Activated CD8-positive, alpha-beta memory T cell treated with anti-CD3 and anti-CD28 coated beads, Interleukin-2, amount 50 U/mL, for 1 hour (primary cell): Measurements from ENCODE around the gene STAT5B.
"Not testable (repeated sequence)": the region's sequence is repeated elsewhere in the genome, so short reads cannot be mapped to it uniquely, and the experiment has no call there.

Experiments
- DNase-seq: peaks from one replicate; pipeline ENCODE4 v3.0.0-alpha.2; 2020; ENCODE audit errors: extremely low read depth

The STAT5B gene

DNA sequence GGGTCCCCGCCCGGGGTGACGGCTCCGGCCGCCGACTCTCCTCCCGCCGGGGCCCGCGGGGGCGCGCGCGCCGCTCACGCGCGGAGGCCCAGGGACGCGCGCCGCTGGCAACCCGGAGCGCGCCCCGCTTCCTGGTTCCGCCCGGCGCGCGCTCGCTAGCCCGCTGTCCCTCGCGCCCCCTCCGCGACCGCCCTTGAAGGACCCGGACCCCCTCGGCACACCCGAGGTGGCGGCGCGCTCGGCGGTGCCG, at the start of gene STAT5B:
TSS of gene STAT5B (minus strand) at position 33 of the 250 bp plus-strand sequence. CDS start 44,264 bp downstream, outside the sequence.
- DNase-seq, result no peak

GRCh38 chr17:42325026-42325425, 48.8 kb upstream of the STAT5B start:
- no peak for DNase-seq

- DNase-seq, result no peak
Observed at GRCh38 chr17:42323268-42323773, 47.1 kb upstream of the STAT5B start.

- DNase-seq, result peak; percentile 93
Observed at GRCh38 chr17:42322382-42323267, 46.4 kb upstream of the STAT5B start.

GRCh38 chr17:42321555-42321954, 45.4 kb upstream of the STAT5B start:
- no peak for DNase-seq

- not testable (repeated sequence) for DNase-seq
Observed at GRCh38 chr17:42317967-42318366, 41.8 kb upstream of the STAT5B start.

DNA sequence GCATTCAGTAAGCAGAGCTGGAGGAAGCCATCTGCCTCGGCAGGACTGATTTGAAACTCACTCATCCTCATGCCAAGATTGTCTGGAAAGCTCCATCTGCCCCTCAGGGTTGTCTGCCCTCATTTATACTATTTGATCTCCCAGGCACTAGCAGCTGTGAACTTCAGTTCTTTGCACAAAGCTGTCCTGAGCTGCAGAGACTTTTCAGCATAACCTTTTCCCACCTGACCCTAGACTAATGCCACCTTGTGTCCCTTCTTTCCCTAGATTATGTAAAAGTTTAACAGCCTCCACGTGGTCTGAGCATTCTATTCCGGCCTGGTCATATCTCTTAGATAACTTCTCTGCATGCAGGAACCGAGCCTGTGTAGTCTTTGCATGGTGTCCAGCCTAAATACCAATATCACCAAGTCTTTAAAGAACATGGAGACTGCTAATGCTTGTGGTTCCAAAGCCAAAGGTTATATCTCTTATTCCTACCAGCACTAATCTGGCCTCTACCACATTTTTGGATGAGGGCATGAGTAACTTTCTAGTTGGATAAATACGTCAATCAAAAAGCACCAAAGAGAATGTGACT, 41.2 kb upstream of the STAT5B start:
- no peak for DNase-seq

DNA sequence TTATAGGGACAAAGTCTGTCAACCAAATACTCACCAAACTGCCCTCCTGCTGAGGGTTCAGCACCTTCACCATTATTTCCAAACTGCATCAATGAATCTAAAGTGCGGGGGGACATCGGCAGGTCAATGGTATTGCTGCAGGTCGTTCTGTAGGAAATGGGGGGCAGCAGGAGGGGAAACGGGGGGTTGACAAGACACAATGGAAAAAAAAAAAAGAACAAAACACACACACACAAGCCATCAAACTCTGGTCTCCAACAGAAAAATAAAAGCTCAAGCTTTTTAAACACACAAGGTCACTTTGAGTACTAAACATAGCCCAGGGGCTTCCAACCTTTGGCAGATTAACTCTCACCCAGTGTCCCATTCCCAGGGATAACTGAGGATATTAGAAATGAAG, 40.6 kb upstream of the STAT5B start:
- DNase-seq, result no peak

DNA sequence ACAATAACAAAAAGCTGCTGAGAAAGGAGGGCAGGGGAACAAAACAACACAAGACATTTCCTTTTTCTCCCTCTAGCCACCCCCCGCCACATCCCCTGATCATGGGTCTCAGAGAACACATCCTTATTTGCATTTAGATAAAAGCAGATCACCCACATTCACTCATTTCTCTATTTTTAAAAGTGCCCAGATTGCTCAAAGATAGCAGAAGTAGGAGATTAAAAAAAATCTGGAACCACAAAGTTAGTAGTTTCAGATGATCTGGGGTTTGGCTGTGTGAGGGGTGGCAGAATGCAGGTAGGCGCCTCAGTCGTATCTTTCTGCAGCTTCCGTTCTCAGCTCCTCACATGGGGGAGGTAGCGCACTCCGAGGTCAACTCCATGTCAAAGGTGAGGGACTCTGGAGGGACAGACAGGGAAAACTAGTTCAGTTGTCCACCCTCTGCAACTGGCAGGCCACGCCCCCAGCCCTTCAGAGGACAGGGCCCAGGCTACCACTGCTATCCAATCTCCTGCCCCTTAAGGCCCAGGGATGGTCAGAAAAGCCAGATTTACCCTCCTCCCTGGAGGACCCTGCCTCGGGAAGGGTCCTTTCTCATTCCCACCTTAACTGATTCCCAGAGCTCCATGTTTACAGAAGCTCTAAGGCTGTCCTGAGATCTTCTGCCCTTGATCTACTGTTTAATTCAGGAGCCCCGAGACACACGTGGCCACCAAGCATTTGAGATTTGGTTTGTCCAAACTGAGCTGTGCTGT, 39.4 kb upstream of the STAT5B start:
- DNase-seq, result no peak

DNA sequence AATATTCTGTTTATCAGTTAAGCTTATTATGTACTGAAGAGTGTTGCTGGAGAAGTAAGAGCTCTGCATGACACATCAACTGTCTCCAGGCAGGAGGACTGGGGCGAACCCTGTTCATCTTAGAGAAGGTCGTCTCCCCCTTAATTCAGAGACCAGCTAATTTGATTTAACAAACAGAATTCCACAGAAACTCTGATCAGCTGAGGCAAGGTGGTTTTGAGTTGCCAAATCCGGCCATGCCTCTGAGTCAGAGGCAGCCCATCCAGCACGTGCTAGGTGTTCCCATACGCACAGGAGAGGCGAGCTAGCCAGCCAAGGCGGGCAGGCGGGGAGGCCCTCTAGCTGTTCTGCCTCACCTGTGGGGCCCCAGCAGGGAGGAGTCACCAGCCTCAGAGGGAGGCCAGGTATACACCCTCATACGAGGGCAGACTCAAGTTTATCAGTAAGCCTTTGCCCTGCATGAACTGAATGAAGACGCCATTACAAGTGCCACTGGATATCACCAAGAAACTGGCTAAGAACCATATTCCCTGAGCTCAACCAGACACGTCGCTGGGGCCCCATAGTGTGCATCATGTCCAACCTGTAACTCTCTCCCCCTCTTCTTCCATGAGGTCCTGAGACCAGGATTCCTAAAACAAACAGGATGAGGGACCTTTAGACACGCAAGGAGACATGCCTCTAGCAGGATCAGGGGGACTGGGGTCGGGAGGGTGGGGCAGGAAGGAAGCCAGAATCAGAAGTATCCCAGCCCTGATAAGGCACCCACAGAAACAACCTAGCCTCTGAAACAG, 37.8 kb upstream of the STAT5B start:
- no peak for DNase-seq

GRCh38 chr17:42313389-42313772, 37.2 kb upstream of the STAT5B start:
- DNase-seq, result no peak

DNA sequence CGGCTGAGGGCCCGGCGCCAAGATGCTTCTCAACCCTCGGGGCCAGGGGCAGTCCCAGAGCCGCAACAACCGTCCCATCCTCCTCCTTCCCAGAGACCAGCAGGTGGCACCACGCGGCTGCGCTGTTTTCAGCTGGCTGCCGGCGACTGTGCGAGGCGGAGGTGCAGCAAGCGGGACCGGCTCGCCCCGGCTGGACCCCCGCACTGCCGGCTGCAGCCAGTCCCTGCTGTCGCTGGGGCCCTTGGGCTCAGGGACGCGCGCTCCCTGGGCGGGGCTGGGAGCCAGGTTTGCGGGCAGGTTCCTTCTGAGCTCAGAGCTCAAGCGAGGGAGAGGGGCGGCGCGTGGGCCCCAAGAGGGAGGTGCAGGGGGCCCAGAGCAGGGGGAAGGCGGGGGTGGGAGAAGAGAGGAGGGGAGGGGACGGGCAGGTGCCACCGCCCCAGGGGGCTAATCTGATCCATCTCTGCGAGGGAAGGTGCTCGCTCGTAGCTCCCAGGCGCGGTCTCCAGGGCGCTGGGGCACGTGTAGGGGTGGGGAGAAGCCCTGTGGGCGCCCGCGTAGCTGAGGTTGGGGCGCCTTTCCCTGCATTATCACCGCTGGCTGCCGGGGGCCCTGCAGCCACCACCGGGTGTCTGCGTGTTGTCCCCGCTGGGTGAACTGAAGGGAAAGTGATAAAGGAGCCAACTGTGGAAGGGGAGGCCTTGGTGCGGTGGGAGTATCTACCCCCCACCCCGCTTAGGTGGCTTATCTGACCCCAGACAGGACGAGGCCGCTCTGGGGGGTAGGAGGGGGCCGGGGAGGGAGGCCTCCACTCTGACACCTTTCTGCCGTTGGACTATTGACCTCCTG, 36.3 kb upstream of the STAT5B start:
- no peak for DNase-seq

- no peak for DNase-seq
Observed at GRCh38 chr17:42312035-42312284, 35.8 kb upstream of the STAT5B start.

GRCh38 chr17:42311240-42312034, 35.2 kb upstream of the STAT5B start:
- DNase-seq, result no peak

DNA sequence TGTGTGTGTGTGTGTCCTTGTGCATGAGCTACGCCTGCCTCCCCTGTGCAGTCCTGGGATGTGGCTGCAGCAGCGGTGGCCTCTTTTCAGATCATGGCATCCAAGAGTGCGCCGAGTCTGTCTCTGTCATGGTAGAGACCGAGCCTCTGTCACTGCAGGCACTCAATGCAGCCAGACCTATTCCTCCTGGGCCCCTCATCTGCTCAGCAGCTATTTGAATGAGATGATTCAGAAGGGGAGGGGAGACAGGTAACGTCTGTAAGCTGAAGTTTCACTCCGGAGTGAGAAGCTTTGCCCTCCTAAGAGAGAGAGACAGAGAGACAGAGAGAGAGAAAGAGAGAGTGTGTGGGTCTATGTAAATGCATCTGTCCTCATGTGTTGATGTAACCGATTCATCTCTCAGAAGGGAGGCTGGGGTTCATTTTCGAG, 34.6 kb upstream of the STAT5B start:
- no peak for DNase-seq

GRCh38 chr17:42309986-42310786, 34.0 kb upstream of the STAT5B start:
- no peak for DNase-seq

GRCh38 chr17:42309142-42309541, 33.0 kb upstream of the STAT5B start:
- DNase-seq, result no peak

GRCh38 chr17:42308446-42308845, 32.3 kb upstream of the STAT5B start:
- no peak for DNase-seq

GRCh38 chr17:42307362-42307927, 31.3 kb upstream of the STAT5B start:
- no peak for DNase-seq
